SK-N-SH treated with all-trans-retinoic acid at 6 μM for 48 hours (cell line): ENCODE data around the gene DLL4.

Source experiments
- ATAC-seq: fragments of 200-7000 bp; cut with Tn5 transposase; 3 replicates; pipeline ENCODE4 v1.9.1; 2020; ENCODE audit warnings: mild to moderate bottlenecking, moderate library complexity
- ARNTL ChIP-seq: fragments of 450-650 bp; formaldehyde crosslinking; IDR thresholded peaks from 2 replicates; pipeline ENCODE4 v1.5.0; 2020; ENCODE audit warnings: low read depth, mild to moderate bottlenecking, moderate library complexity, borderline replicate concordance
- BACH2 ChIP-seq: fragments of 250-450 bp; sonication (Bioruptor Pico); IDR thresholded peaks from 2 replicates; pipeline ENCODE4 v1.9.0; 2021; ENCODE audit warnings: mild to moderate bottlenecking, borderline replicate concordance
- CSDC2 ChIP-seq: fragments of 250-450 bp; sonication (Bioruptor Pico); IDR thresholded peaks from 2 replicates; pipeline ENCODE4 v1.5.0; 2020; ENCODE audit warnings: mild to moderate bottlenecking, moderate library complexity
- ESRRG ChIP-seq: fragments of 250-450 bp; sonication (Bioruptor Pico); IDR thresholded peaks from 2 replicates; pipeline ENCODE4 v1.6.1; 2021; ENCODE audit warnings: mild to moderate bottlenecking
- RARB ChIP-seq: fragments of 250-450 bp; sonication (Bioruptor Pico); IDR thresholded peaks from 2 replicates; pipeline ENCODE4 v1.8.0; 2021; ENCODE audit warnings: mild to moderate bottlenecking, moderate library complexity
- SNAI2 ChIP-seq: fragments of 250-450 bp; sonication (Bioruptor Pico); IDR thresholded peaks from 2 replicates; pipeline ENCODE4 v1.5.0; 2020; ENCODE audit warnings: mild to moderate bottlenecking, moderate library complexity
- ZC3H10 ChIP-seq: fragments of 250-450 bp; sonication (Bioruptor Pico); IDR thresholded peaks from 2 replicates; pipeline ENCODE4 v1.5.1; 2021; ENCODE audit warnings: mild to moderate bottlenecking, moderate library complexity
- ZFP3 ChIP-seq: fragments of 250-450 bp; sonication (Bioruptor Pico); IDR thresholded peaks from 2 replicates; pipeline ENCODE4 v1.5.0; 2020; ENCODE audit warnings: mild to moderate bottlenecking, moderate library complexity
- ZFP30 ChIP-seq: fragments of 450-650 bp; formaldehyde crosslinking; IDR thresholded peaks from 2 replicates; pipeline ENCODE4 v1.5.0; 2022; ENCODE audit warnings: mild to moderate bottlenecking, moderate library complexity
- ZNF565 ChIP-seq: fragments of 450-650 bp; formaldehyde crosslinking; conservative IDR thresholded peaks from 2 replicates; pipeline ENCODE4 v1.5.0; 2020; ENCODE audit warnings: low read depth, mild to moderate bottlenecking, moderate library complexity
- ZNF70 ChIP-seq: fragments of 450-650 bp; formaldehyde crosslinking; IDR thresholded peaks from 2 replicates; pipeline ENCODE4 v1.5.0; 2020; ENCODE audit warnings: mild to moderate bottlenecking, moderate library complexity
- ZNF8 ChIP-seq: fragments of 450-650 bp; formaldehyde crosslinking; IDR thresholded peaks from 2 replicates; pipeline ENCODE4 v1.5.0; 2020; ENCODE audit warnings: mild to moderate bottlenecking, moderate library complexity
- TF ChIP-seq, protein P1 (sequence below): fragments of 250-450 bp; sonication (Bioruptor Pico); IDR thresholded peaks from 2 replicates; pipeline ENCODE4 v1.5.1; 2021; ENCODE audit warnings: mild to moderate bottlenecking, moderate library complexity
- TF ChIP-seq, protein P2 (sequence below): fragments of 250-450 bp; sonication (Bioruptor Pico); IDR thresholded peaks from 2 replicates; pipeline ENCODE4 v1.5.0; 2020; ENCODE audit warnings: mild to moderate bottlenecking, moderate library complexity
- TF ChIP-seq, protein P3 (sequence below): fragments of 250-450 bp; sonication (Bioruptor Pico); IDR thresholded peaks from 2 replicates; pipeline ENCODE4 v1.5.1; 2020; ENCODE audit warnings: low read depth, mild to moderate bottlenecking, moderate library complexity
- TF ChIP-seq, protein P4 (sequence below): fragments of 250-450 bp; sonication (Bioruptor Pico); IDR thresholded peaks from 2 replicates; pipeline ENCODE4 v1.8.0; 2020; ENCODE audit warnings: mild to moderate bottlenecking, moderate library complexity, borderline replicate concordance
- TF ChIP-seq, protein P5 (sequence below): fragments of 250-450 bp; sonication (Bioruptor Pico); IDR thresholded peaks from 2 replicates; pipeline ENCODE4 v1.8.0; 2021; ENCODE audit warnings: low read depth, mild to moderate bottlenecking, moderate library complexity, borderline replicate concordance

Gene DLL4

DNA sequence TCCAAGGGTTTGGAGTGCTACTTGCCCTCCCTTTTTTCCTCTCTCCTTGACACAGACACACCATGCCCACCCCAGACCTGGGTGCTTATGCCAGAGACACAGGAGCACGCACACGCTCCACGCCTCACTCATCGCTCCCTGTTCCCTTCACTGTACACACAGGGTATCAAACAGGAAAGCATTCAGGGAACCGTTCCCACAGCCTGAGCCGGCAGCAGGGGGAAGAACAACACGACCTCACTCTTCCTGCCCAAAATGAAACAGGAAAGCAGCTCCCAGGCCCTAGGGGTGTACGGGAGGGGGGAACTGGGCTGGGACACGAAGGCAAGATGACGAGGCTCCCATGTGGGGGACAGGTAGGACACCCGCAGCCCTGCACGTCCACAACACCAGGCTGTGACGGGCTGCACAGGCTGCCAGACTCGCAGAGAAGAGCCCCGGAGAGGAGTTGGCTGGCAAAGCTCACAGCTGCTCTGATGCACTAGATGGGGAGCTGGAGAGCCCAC, 11.2 kb downstream of the DLL4 start:
- no peak for ATAC-seq
- TF ChIP-seq ZNF565 (CRISPR knock-in tag), result no peak
- TF ChIP-seq ARNTL (CRISPR knock-in tag), result no peak
- TF ChIP-seq, protein P1, sequence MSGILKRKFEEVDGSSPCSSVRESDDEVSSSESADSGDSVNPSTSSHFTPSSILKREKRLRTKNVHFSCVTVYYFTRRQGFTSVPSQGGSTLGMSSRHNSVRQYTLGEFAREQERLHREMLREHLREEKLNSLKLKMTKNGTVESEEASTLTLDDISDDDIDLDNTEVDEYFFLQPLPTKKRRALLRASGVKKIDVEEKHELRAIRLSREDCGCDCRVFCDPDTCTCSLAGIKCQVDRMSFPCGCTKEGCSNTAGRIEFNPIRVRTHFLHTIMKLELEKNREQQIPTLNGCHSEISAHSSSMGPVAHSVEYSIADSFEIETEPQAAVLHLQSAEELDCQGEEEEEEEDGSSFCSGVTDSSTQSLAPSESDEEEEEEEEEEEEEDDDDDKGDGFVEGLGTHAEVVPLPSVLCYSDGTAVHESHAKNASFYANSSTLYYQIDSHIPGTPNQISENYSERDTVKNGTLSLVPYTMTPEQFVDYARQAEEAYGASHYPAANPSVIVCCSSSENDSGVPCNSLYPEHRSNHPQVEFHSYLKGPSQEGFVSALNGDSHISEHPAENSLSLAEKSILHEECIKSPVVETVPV (CRISPR knock-in tag), result no peak

DNA sequence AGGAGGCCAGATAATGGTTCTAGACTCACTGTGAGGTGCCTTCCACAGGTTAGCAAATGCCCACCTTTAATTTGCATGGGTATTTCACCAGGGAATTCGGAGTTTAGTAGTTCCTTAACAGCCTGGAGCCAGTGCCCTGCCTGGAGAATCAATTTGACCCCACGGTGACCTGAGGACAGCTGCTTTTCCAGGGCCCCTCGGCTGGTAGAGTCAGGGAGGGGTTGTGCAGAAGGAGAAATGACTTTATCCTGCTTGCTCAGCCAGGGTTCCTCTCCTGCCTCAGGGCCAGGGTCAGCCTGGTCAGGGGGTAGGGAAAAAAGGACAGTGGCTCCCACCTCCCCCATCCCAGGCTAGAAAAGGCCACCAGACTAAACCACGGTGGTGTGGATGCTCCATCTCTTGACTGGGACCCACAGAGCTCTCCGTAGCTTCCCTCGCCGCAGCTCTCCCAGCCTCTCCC, 12.0 kb downstream of the DLL4 start:
- TF ChIP-seq, protein P2, sequence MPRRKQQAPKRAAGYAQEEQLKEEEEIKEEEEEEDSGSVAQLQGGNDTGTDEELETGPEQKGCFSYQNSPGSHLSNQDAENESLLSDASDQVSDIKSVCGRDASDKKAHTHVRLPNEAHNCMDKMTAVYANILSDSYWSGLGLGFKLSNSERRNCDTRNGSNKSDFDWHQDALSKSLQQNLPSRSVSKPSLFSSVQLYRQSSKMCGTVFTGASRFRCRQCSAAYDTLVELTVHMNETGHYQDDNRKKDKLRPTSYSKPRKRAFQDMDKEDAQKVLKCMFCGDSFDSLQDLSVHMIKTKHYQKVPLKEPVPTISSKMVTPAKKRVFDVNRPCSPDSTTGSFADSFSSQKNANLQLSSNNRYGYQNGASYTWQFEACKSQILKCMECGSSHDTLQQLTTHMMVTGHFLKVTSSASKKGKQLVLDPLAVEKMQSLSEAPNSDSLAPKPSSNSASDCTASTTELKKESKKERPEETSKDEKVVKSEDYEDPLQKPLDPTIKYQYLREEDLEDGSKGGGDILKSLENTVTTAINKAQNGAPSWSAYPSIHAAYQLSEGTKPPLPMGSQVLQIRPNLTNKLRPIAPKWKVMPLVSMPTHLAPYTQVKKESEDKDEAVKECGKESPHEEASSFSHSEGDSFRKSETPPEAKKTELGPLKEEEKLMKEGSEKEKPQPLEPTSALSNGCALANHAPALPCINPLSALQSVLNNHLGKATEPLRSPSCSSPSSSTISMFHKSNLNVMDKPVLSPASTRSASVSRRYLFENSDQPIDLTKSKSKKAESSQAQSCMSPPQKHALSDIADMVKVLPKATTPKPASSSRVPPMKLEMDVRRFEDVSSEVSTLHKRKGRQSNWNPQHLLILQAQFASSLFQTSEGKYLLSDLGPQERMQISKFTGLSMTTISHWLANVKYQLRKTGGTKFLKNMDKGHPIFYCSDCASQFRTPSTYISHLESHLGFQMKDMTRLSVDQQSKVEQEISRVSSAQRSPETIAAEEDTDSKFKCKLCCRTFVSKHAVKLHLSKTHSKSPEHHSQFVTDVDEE (CRISPR knock-in tag), result no peak
- TF ChIP-seq, protein P3, sequence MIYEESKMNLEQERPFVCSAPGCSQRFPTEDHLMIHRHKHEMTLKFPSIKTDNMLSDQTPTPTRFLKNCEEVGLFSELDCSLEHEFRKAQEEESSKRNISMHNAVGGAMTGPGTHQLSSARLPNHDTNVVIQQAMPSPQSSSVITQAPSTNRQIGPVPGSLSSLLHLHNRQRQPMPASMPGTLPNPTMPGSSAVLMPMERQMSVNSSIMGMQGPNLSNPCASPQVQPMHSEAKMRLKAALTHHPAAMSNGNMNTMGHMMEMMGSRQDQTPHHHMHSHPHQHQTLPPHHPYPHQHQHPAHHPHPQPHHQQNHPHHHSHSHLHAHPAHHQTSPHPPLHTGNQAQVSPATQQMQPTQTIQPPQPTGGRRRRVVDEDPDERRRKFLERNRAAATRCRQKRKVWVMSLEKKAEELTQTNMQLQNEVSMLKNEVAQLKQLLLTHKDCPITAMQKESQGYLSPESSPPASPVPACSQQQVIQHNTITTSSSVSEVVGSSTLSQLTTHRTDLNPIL (CRISPR knock-in tag), result no peak
- no peak for TF ChIP-seq ZNF70
- no peak for TF ChIP-seq ZC3H10 (CRISPR knock-in tag)
- no peak for TF ChIP-seq RARB (CRISPR knock-in tag)
- no peak for TF ChIP-seq CSDC2 (CRISPR knock-in tag)
- no peak for TF ChIP-seq ZFP3 (CRISPR knock-in tag)
- TF ChIP-seq, protein P4, sequence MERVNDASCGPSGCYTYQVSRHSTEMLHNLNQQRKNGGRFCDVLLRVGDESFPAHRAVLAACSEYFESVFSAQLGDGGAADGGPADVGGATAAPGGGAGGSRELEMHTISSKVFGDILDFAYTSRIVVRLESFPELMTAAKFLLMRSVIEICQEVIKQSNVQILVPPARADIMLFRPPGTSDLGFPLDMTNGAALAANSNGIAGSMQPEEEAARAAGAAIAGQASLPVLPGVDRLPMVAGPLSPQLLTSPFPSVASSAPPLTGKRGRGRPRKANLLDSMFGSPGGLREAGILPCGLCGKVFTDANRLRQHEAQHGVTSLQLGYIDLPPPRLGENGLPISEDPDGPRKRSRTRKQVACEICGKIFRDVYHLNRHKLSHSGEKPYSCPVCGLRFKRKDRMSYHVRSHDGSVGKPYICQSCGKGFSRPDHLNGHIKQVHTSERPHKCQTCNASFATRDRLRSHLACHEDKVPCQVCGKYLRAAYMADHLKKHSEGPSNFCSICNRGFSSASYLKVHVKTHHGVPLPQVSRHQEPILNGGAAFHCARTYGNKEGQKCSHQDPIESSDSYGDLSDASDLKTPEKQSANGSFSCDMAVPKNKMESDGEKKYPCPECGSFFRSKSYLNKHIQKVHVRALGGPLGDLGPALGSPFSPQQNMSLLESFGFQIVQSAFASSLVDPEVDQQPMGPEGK (CRISPR knock-in tag), result no peak
- TF ChIP-seq, protein P1 (CRISPR knock-in tag), result no peak
- TF ChIP-seq ZFP30, result no peak
- TF ChIP-seq BACH2, result no peak
- no peak for TF ChIP-seq ESRRG (CRISPR knock-in tag)
- no peak for TF ChIP-seq ZNF8 (CRISPR knock-in tag)
- TF ChIP-seq, protein P5, sequence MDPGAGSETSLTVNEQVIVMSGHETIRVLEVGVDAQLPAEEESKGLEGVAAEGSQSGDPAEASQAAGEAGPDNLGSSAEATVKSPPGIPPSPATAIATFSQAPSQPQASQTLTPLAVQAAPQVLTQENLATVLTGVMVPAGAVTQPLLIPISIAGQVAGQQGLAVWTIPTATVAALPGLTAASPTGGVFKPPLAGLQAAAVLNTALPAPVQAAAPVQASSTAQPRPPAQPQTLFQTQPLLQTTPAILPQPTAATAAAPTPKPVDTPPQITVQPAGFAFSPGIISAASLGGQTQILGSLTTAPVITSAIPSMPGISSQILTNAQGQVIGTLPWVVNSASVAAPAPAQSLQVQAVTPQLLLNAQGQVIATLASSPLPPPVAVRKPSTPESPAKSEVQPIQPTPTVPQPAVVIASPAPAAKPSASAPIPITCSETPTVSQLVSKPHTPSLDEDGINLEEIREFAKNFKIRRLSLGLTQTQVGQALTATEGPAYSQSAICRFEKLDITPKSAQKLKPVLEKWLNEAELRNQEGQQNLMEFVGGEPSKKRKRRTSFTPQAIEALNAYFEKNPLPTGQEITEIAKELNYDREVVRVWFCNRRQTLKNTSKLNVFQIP (CRISPR knock-in tag), result no peak
- no peak for ATAC-seq

DNA sequence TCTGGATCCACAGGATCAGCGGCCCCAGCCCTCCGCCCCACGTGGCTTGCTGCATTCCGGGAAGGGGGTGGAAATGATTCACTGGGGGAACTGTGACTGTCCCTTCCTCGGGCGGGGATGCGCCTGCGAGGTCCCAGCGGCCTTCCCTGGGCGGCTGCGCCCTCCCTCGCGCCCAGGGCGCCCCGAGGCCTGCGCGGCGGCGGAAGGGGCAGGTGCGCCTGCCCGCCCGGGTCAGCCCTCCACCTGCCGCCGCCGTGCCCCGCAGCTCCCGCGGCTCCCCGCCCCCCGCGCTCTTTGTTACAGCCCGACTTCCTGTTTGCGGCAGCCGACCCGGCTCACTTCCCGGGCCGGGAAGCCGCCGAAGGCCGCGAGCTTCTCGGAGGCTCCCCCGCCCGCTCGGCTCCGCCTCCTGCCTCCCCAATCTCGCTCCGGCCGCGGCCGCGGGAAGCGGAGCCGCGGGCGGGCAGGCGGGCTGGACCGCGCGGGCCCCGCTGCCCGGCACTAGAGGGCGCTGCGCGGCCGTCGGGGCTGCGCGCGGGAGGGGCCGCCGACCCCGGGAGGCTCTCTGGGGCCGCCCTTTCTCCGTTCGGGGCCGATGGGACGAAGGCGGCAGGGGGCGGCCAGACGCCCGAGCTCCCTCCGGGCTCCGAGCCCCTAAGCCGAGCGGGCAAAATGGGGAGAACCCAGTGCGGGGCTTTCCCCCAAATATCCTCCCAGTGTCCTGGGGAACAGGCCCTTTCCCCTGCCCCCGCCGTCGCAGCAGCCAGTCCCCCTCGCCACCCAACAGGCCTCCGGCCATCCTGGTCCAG, 12.6 kb downstream of the DLL4 start:
- peak; percentile 87 for ATAC-seq
- TF ChIP-seq SNAI2 (CRISPR knock-in tag), result peak; percentile 63; the same call in 1 of the 2 replicates
- TF ChIP-seq, protein P1 (CRISPR knock-in tag), result no peak
